GM18951 (cell line): ENCODE measurements around the gene TUFM.
"Not testable (repeated sequence)": the region's sequence is repeated elsewhere in the genome, so short reads cannot be mapped to it uniquely, and the experiment has no call there.

Experiments used
- POLR2A ChIP-seq: IDR thresholded peaks from 4 replicates; pipeline ENCODE4 v1.6.1; 2011; ENCODE audit warnings: mild to moderate bottlenecking; ENCODE audit not compliant: insufficient read length, insufficient read depth; ENCODE audit errors: extremely low read depth
- in situ Hi-C: fragments of 300-500 bp; cut with MboI; formaldehyde crosslinking; loops from one replicate; pipeline ENCODE4 v1.12.0; 2022; ENCODE audit warnings: low sequenced_read_pairs, mixed read lengths, inconsistent platforms; ENCODE audit not compliant: unreplicated experiment

Gene TUFM

GRCh38 chr16:28823873-28824716 lies 22.1 kb downstream of the TUFM start:
- peak; percentile 73 for TF ChIP-seq POLR2A
- in situ Hi-C loops = no loop called here

DNA sequence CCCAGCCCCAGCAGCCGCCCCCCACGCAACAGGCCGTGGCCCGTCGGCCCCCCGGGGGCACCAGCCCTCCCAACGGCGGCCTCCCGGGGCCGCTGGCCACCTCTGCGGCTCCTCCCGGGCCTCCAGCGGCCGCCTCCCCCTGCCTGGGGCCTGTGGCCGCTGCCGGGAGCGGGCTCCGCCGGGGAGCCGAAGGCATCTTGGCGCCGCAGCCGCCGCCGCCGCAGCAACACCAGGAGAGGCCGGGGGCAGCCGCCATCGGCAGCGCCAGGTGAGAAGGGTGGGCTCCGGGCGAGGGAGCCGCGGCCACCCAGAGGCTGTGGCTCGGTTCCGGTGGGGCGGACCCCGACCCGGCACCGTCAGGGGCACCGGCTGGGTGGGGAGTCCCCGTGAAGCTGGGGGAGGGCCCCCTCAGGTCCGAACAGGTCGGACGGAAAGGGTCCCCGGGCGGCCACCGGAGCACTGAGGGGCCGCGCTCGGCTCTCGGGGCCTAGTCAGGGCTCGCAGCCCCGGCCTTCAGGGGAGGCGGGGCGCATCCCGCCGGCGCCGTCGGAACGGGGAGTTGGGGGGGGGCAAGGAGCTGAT lies 22.8 kb downstream of the TUFM start:
- in situ Hi-C loops = no loop called here
- no peak for TF ChIP-seq POLR2A

DNA sequence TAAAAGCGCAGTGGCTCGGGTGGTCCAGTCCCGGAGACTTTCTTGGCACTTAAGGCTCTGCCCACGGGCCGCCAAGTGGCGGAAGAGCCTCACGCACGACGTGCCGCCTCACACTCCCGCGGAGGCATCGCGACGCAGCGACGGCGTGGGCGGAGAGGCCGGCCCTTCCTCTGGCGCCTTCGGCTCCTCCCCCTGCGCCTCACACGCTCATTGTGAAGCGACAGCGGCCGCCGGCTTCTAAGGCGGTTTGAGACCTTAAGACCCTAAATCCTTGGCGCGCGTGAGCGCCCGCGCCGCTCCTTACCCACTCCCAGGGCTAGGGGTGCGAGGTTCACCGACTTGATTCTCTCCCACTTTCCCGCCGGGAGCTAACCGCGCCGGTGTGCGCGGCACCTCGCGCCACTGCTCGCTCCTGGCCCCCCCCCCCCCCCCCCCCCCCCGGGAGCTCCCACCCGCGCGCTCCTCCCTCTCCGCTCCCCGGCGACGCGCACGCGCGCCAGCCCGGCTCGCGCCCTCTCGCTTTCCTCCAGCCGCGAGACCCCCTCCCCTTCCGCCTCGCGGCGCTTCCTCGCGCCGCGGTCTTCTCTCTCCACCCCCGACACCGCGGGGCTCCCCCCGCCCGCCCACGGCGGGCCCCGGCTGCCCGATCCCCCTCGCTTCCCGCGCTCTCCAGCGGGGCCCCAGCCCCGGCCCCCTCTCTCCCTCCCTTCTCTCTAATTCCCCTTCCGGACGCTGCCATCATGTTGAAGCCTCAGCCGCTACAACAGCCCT lies 23.4 kb downstream of the TUFM start, which contains the start of gene ATXN2L:
Gene ATXN2L, plus strand, starts transcription at position 480 of the 771 bp plus-strand sequence. Its CDS starts 261 bp downstream, at position 741.
- TF ChIP-seq POLR2A = peak; percentile 97
- in situ Hi-C loops = no loop called here

DNA sequence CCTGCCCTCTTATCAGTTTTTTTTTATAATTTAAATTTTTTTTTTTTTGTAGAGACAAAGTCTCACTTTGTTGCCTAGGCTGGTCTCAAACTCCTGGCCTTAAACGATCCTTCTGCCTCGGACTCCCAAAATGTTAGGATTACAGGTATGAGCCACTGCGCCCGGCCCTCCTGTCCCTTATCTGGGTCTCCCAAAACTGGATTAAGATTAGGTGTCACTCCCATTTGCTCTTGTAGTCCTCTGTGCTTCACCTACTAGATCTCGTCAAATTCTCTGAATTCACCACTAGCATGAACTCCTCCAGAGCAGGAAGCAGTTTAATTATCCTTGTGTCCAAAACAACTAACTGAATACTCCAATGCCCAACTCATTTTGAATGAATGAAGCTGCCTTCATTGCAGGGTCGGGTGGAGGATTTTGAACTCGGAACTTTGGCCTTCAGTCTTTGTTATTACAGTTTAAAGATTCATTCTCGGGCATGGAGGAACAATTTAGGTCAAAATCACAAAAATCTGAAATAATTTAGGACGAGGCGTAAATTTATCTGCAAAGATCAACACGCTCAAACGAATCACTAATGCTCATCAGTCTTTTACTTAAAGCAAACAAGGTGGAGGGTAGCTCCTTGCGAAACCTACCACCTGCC lies 24.2 kb downstream of the TUFM start:
- TF ChIP-seq POLR2A = no peak
- in situ Hi-C loops = no loop called here

GRCh38 chr16:28820546-28820945 lies 25.6 kb downstream of the TUFM start:
- in situ Hi-C loops = not testable (repeated sequence)

DNA sequence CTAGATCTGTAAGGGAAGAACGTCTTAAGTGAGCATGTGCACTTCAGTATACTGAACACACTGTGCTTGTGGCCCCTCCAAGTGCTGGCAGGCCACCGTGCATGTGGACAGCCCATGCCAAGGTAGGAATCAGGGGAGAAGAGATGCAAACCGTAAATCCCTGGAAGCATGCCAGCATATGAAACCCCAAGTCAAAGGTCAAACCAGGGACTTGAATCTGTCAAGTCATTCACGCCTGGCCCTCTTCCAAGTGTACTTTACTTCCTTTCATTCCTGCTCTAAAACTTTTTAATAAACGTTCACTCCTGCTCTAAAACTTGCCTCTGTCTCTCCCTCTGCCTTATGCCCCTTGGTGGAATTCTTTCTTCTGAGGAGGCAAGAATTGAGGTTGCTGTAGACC lies 26.1 kb downstream of the TUFM start:
- in situ Hi-C loops = no loop called here
- TF ChIP-seq POLR2A = no peak

GRCh38 chr16:28807445-28808120 lies 38.6 kb downstream of the TUFM start:
- in situ Hi-C loops = not testable (repeated sequence)

GRCh38 chr16:28802235-28803019 lies 43.7 kb downstream of the TUFM start:
- in situ Hi-C loops = not testable (repeated sequence)
